Skeletal muscle cell (primary cell): ENCODE data around the gene MEIOB.

ENCODE experiments used
- DNase-seq: peaks from one replicate; pipeline ENCODE4 v3.0.0-alpha.2; 2010; ENCODE audit warnings: low read depth
- H3K4me3 ChIP-seq: 2 replicates; pipeline ENCODE4 v1.5.1; 2011; ENCODE audit warnings: low read depth, mild to moderate bottlenecking, control low read depth, low read length, moderate library complexity

The MEIOB gene

DNA sequence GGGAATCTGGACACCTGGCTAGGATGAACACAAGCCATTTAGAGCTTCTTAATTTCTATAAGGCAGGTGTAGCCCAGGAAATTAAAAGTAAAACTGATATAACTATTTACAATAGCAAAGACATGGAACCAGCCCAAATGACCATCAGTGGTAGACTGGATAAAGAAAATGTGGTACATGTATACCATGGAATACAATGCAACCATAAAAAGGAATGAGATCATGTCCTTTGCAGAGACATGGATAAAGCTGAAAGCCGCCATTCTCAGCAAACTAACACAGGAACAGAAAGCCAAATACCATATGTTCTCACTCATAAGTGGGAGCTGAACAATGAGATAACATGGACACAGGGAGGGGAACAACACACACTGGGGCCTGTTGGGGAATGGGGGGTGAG is 25.5 kb downstream of the MEIOB start:
- no peak for DNase-seq
- no peak overlapping the region for H3K4me3 ChIP-seq

DNA sequence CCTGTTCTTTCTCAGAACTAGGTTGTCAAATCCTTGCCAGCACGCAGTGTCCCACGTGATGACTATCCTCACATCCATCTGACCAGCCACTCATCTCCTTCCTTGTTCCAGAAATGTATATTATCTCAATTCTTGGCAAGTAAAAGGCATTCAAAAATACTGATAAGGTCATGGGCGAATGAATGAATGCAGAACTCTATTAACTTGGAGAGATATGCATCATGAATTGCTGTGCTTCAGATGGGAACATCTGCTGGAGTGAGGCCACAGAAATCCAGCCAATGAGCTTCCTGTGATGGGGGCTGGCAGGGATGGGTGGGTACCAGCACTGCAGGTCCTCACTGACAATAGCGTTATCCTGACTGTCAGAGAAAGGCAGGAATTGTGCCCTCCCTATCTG is 26.0 kb downstream of the MEIOB start:
- DNase-seq: no peak
- H3K4me3 ChIP-seq: no peak overlapping the region

GRCh38 chr16:1839554-1839953 is 32.4 kb downstream of the MEIOB start:
- DNase-seq: peak; percentile 45
- H3K4me3 ChIP-seq: no peak overlapping the region

DNA sequence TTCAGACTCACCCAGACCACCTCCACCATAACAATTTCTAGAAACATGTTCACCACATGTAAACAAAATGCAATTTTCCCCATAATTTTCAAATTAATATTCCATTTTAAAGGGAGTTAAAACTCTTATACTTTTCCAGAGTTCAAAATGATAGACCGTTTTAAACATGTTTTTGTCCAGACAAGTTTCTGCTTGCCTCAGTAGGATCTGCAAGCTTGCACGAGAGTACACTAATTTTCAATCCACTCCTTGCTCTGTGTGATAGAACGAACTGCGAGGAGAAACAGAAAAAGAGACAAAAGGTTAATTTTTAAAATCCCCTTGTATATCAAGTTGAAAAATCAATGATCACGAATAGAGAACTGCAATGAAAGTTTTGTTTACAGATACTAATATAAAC is 37.9 kb downstream of the MEIOB start:
- no peak overlapping the region for H3K4me3 ChIP-seq
- DNase-seq: no peak

DNA sequence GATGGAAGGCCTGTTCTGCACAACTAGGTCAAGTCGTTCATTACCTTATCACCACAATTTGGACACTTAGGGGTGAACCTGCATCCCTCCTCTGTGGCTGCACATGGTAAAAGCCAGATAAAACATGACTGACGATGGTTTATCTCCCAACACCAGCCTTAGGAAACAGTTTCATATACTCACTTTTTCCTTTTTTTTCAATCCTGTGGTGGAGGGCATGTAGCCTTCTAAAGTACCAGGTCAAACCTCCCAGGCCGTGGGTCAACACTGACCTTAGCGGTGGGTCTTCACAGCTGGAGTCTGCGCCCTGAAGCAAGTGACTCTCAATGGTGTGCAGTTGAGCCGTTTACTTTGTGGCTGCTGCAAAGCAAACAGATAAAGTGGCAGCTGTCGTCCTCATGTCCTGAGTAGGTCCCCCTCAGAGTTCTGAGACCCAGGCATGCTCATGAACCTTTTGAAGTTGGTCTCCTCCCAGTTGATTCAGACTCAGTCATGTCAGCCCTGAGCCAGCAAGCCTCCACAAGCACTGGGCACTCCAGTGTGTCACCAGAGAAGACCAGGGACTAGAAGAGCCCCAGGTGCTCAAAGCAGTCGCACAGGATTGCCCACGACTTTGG is 39.0 kb downstream of the MEIOB start:
- no peak for DNase-seq

DNA sequence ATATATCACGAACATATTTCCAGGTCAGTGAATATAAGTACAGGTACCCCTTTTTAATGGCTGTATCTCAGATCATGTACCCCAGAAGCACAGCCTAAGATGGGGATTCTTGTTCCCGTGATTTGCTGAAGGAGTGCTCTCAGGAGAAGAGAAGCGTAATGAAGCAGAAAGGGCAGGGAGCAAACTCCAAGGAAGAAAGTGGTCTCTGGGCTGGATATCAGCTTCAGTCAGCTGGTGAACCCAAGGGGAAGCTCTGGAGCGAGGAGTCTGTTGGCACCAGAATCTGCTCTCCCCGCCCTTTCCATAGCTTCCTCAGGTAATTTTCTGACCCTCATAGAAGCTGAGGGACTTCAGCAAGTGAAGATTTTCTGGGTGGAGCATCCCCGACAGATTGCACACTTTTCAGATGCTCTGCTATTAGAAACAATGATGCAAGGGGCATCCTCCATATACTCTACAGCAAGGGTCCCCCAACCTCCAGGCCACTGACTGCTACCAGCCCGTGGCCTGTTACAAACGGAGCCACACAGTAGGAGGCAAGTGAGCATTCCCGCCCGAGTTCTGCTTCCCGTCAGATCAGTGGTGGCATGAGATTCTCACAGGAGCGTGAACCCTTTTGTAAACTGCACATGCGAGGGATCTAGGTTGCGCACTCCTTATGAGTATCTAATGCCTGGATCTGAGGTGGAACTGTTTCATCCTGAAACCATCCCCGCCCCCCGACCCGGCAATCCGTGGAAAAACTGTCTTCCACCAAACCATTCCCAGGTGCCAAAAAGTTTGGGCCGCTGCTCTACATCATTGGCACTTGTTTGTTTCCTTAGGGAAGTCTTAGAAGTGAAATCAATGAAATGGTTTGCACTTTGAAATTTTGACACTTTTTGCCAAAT is 40.5 kb downstream of the MEIOB start:
- no peak overlapping the region for H3K4me3 ChIP-seq
- DNase-seq: no peak

More for the DNA sequence above, 39.0 kb downstream of the MEIOB start:
- no peak overlapping the region for H3K4me3 ChIP-seq

DNA sequence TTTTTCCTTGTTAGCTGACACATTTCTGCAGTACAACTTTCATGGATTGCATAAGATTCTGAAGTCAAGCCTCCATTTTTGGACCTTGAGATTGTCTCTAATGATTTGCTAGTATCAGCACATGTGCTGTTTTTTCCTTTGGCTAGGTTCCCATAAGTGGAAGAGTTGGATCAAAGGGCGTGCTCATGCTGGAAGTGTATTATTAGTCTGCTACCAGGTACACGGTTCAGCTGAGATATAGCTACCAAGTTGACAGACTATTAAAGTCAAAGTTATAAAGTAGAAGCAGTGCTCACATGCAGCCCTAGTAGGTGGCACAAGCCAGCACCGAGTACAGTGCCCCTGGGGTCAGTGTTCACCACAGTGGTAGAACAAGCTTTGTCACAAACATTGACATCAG is 41.8 kb downstream of the MEIOB start:
- DNase-seq: no peak
- H3K4me3 ChIP-seq: no peak overlapping the region

GRCh38 chr16:1828645-1829410 is 43.1 kb downstream of the MEIOB start:
- DNase-seq: no peak
- peak overlapping the region; percentile 98 for H3K4me3 ChIP-seq

- H3K4me3 ChIP-seq: peak within 1 kb of the TSS; percentile 98
- DNase-seq: peak; percentile 80
These were observed 45.0 kb downstream of the MEIOB start, which contains the start of the genes FAHD1 and HAGH for GRCh38 chr16:1826691-1827573. FAHD1 (plus strand) TSS chr16:1827206; CDS start chr16:1827239, 33 bp downstream. HAGH (minus strand) TSS chr16:1826825; CDS start chr16:1826787, 38 bp downstream.

DNA sequence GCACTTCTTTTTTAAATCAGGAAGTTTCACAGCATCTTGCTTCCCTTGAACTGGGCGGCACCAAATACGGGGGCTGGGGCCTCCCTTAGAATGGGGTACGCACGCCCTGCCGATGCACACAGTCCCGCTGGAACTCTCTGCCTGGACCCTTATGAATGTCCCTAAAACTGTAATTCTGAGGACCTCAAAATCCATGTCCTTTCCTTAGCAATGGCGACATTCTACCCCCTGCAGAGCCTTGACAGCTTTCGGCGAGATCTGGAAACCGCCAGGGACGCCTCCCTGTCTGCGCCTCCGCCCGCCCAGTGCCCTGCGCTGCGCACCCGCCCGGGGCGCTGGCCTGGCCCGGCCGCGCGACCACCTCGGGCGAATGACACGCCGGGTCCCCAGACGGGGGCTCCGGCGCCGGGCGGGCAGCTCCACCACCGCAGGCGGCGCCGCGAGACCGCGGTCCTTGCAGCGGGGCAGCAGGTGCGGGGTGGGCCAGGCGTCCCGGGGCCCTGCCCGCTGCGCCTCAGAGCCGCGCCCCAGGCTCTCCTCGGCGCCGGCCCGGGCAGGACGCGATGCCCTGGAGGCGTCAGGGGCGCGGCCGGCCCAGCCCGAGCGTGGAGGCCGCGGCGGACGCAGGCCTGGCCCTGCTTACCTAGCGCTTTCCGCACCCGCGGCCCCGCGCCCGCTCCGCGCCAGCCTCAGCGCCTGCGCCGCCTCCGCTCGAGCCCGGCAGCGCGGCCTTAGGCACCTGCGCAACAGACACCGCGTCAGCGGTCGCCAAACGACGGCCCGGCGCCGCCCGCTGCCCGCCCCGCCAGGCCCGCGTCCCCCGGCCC is 45.9 kb downstream of the MEIOB start:
- peak; percentile 7 for DNase-seq
- peak overlapping the region; percentile 98 for H3K4me3 ChIP-seq

DNA sequence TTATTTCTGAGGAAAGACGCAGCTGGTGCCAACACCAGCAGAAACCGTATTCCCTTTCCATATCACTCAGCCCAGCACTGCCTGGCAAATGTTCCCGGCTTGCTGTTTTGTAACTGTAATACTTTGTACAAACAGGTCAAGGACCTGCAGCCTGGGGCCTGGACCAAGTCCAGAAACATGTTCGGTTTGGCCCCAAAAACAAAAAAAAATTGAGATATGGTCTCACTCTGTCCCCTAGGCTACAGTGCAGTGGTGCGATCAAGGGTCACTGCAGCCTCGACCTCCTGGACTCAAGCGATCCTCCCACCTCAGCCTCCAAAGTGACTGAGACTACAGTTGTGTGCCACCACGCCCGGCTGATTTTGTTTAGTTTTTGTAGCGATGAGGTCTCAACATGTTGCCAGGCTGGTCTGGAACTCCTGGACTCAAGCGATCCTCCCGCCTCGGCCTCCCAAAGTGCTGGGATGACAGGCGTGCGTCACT is 46.5 kb downstream of the MEIOB start:
- no peak for DNase-seq

GRCh38 chr16:1823821-1824220 is 48.1 kb downstream of the MEIOB start:
- H3K4me3 ChIP-seq: no peak overlapping the region
- DNase-seq: peak; percentile 34

More for the DNA sequence above, 46.5 kb downstream of the MEIOB start:
- H3K4me3 ChIP-seq: peak overlapping the region; percentile 98

GRCh38 chr16:1822801-1823200 is 49.2 kb downstream of the MEIOB start:
- no peak for DNase-seq
- no peak overlapping the region for H3K4me3 ChIP-seq

- H3K4me3 ChIP-seq: no peak overlapping the region
- no peak for DNase-seq
These were observed 49.9 kb downstream of the MEIOB start for GRCh38 chr16:1821861-1822611.

DNA sequence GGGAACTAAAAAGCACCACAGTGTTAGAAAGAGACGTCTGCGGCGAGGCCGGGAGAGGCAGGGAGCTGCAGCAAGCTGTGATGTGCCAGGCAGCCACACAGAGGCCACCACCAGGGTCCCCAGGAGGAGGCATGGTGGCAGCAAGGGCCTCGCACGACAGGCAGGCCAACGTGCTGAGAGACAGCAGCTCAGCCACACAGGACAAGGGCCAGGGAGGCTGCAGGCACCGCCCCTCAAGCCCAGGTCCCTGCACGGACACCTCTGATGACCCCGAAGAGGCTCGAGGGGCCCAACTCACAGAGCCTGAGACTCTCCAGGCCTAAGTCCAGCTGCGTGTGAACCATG is 51.0 kb downstream of the MEIOB start:
- no peak for DNase-seq

GRCh38 chr16:1820096-1820945 is 51.6 kb downstream of the MEIOB start:
- no peak overlapping the region for H3K4me3 ChIP-seq
- no peak for DNase-seq

More for the DNA sequence above, 51.0 kb downstream of the MEIOB start:
- no peak overlapping the region for H3K4me3 ChIP-seq

DNA sequence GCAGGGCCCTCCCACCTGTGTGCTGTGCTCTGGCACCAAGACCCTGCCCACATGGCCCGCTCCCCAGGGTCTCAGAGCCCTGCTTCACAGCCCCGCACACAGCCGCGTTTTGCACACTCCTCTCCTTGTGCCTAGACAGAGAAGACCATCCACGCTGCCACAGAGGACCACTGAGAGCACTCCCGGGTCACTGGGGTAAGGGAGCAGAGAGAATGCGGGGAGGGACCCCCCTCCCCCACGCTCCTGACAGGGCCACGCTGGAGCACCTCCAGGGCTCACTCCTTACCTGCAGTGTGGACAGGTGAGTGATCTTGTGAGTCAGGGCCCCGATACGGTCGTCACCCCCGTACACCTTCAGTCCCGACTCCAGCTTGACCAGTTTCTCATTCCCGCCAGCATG is 52.4 kb downstream of the MEIOB start:
- H3K4me3 ChIP-seq: no peak overlapping the region
- no peak for DNase-seq
